ENCODE data around the gene SEMA6B.

The SEMA6B gene

DNA sequence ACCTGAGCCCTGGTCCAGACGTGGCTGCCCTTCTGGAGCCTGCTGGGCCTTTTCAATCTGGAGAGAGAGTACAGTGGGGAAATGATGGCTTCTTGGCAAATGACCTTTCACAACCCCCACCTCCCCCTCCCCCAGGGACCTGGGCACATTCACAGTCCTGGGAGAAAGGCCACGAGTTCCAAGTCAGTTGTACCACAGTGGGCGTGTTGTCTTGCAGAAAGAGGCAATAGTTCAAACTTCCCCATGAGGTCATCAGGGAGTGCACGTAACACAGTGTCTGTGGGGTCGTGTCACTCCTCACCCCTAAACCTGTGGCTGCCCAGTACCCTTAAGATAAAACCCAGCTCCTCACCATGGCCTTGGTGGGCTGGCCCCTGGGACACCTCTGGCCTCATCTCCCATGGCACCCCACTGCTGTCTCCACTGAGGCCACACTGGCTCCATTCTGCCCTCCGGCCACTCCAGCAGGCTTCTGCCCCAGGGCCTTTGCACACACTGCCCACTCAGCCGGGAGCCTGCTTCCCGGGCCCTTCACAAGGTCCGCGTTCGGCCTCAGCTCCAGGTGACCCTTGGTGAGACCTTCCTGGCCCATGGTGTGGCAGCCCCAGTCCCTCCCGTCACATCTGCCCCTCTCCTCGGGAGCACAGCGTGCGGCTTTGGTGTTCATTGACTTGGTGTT is 54.5 kb downstream of the SEMA6B start:
- no peak for DNase-seq

DNA sequence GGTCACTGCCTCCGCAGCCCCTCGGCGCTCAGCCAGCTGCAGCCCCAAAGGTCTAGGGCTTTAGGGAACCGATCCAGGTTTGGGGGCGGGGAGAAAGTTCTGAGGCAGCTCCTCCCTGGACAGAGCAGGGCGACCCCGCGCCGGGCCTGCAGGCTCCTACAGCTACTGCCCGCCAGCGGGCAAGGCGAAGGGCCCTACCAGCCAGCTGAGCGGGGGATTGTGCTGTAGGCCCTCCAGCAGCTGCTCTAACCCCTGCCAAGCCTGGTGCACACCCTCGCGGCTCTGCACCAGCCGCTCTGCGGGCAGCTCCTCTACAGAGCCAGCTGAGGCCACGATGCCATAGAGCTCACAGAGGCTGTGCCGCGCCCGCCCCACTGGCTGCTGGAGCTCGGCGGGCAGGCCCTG is 55.2 kb downstream of the SEMA6B start:
- DNase-seq, result no peak

- DNase-seq, result no peak
These were observed 55.7 kb downstream of the SEMA6B start for GRCh38 chr19:4503825-4504170.

DNA sequence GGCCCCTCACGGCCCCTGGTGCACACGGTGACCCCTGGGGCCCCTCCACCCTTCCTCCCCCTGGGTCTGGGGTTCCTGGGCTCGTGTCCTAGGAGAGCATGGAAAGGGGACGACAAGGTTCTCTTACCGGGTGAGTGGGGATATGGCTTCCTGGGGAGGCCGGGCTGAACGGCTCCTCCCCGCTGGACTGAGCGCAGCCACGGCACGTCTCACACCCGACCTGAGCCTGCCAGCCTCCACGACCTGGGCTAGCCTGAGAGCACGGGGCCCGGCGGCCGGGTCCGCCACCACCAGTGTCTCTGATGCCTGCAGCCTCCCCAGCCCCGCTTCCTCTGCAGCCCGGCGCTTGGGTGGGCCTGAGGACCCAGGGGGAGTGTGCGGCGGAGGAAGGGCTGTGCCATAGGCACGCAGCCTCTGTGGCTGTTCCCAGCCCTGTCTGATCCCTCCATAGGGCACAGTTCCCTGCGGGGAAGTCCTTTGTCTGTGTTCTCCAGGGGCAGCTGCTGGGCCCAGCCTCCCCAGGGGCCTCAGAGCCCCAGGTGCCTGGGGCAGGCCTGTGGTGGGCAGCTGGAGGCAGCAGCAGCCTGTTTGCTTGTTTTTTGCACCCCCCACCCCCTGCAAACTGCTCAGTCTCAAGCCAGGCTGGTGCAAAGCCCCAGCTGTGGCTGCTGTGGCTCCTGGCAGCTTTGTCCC is 56.2 kb downstream of the SEMA6B start:
- DNase-seq, result no peak

DNA sequence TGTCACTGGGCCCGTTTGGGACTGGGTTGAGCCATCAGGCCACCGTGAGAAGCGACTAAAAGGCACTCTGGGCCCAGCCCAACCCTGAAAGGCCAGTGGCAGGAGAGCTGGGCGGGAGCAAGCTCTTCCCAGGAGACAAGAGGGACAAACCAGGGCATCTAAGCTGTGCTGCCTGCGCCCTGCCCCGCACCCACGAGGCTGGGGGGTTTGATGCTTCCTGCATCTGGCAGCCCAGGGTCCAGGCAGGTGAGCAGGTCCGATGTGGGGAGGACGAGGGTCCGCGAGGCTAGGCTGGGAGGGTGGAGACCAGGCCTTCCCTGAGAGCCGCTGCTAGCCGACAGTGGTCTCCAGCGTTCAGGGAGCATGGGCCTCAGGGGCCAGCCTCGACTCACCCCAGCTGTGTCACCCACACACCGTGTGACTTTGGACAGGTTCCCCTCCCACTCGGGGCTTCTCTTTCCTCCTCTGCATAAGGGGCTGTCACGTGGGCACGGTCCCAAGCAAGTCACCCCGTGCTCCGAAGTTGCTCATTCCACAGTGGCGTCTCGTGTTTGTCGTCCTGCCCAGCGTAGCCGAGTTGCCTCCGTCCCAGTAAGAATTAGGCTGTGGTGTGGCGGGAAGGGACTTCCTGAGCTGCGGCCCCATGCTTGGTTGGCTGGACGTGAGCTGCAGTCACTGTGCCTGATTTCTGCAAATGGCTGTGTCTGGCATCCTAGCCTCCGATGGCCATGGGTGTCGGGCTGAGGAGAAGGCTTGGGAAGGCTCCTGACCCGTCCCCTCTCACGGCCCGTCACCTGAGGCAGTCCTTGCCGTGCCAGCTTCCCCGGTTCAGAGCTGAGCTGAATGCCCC is 57.0 kb downstream of the SEMA6B start:
- no peak for DNase-seq

DNA sequence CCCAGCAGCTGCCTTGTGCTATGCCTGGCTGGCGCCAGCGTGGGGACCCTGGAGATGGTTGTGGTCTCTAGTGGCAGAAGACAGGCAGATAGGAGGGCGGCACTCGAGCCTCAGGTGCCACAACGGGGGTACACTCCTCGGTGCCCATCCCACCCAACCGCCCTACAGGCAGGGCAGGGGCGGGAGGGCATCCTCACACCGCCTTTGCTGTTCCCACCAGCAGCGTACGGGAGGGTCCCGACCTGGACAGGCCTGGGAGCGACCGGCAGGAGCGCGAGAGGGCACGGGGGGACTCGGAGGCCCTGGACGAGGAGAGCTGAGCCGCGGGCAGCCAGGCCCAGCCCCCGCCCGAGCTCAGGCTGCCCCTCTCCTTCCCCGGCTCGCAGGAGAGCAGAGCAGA is 57.8 kb downstream of the SEMA6B start:
- no peak for DNase-seq

DNA sequence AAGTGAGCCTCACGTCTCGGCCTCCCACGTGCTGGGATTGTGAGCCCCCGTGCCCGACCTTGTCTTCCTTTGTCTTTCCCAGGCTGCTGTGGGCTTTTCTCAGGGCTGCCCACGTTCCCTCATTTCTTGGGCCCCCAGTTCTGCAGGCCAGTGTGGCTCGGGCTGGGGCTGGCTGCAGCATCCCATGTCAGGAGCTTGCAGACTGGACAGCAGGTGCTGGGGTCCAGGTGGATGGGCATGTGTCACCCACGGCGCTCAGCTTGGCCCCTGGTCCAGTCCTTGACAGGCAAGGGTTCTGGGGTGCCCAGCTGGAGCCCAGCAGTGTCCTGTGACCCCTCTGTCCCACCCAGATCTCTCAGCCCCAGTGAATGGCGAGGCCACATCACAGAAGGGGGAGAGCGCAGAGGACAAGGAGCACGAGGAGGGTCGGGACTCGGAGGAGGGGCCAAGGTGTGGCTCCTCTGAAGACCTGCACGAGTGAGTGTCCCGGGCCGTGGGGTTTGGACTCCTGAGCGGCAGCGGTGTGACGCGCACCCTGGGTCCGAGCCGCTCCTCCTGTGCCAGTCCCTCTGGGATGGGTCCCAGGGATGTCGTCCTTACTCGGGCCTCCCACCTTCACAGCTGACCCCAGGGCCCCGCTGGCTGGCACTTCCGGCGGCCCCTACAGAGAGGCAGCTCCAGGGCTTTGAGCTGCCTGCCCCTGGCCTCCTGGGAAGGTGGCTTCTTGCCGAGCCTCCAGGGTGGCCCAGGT is 58.5 kb downstream of the SEMA6B start:
- DNase-seq, result no peak

GRCh38 chr19:4499855-4500254 is 59.6 kb downstream of the SEMA6B start:
- DNase-seq, result no peak

GRCh38 chr19:4499318-4499717 is 60.2 kb downstream of the SEMA6B start:
- DNase-seq, result no peak

- DNase-seq, result no peak
These were observed 60.8 kb downstream of the SEMA6B start for GRCh38 chr19:4498694-4499093.

- DNase-seq, result no peak
These were observed 61.6 kb downstream of the SEMA6B start for GRCh38 chr19:4497770-4498389.

GRCh38 chr19:4496304-4496703 is 63.2 kb downstream of the SEMA6B start:
- no peak for DNase-seq

DNA sequence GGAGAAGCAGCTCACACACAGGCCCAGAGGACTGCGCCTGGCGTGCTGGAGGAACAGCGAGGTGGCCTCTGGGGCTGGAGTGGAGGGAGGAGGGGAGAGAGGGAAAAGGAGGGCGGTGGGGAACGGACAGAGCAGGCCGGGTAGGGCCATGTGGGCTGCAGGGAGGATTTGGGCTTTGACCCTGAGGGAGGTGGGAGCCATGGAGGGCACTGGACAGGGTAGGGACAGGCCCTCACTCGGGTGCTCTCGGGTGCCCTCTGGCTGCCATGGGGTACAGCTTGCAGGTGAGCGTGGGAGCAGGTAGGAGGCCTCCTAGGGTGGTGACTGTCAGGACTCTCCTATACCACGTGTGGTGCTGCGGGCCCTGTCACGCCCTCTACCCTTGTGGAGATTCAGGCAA is 64.0 kb downstream of the SEMA6B start:
- no peak for DNase-seq

DNA sequence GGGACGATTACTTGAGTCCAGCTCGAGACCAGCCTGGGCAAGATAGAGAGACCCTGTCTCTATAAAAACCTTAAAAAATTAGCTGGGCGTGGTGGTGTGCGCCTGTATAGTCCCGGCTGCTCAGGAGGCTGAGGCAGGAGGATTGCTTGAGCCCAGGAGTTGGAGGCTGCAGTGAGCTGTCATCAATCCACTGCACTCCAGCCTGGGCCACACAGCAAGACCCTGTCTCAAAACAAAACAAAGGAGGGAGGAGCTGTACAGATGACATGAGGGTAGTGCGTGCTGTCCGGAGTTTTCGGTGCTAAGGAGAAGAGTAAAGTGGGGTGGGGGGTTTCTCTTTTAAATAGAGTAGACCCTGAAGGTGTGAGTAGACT is 64.8 kb downstream of the SEMA6B start:
- DNase-seq, result no peak

- no peak for DNase-seq
These were observed 65.4 kb downstream of the SEMA6B start for GRCh38 chr19:4493929-4494690.

DNA sequence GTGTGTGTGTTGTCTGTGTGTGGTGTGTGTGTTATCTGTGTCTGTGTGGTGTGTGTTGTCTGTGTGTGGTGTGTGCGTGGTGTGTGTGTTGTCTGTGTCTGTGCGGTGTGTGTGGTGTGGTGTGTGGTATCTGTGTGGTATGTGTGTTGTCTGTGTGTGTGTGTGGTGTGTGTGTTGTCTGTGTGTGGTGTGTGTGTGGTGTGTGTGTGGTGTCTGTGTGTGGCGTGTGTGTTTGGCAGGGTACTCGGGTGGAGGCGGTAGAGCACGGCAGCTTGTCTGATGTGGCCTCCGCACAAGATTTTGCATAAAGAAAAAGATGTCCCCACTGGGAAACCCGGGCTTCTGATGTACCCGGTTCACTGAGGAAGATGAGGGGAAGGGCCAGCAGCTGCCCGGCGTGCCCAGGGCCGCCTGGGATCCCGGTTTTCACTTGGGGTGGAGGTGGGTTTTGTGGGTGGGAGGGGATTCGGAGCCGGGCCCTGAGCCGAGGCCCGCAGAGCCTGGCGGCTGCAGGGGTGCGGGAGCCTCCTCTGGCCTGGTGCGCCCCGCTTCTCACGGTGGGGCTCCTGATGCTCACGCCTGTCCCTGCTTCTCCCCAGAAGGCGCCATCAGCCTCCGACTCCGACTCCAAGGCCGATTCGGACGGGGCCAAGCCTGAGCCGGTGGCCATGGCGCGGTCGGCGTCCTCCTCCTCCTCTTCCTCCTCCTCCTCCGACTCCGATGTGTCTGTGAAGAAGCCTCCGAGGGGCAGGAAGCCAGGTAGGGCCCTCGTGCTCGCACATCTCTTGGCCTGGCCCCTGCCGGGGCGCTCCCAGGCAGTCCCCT is 66.2 kb downstream of the SEMA6B start:
- DNase-seq, result no peak
